Occipital lobe (tissue), 1 donor: ENCODE data around the gene NKAIN2. TPM values are rescaled to one million over a fixed set of nuclear protein-coding genes. Genes with fewer than 3 reads are reported as not detected.

Experiments used
- total RNA-seq: library from RNA; depleted of rRNA; stranded (reverse); fragments of >200 nt; gene quantifications from one replicate; pipeline ENCODE4 v1.2.3, GENCODE V29; 2014

Gene NKAIN2
- total RNA-seq, 1 donor from 2014 or later, result 130 TPM

Other genes starting within 250 kb of the NKAIN2 start
- gene TRDN, start 166.9 kb upstream of the NKAIN2 start, total RNA-seq, result 0.94 TPM